Upper lobe of left lung (tissue), 6 donors: ENCODE results near the gene STX2. TPM values are rescaled to one million over a fixed set of nuclear protein-coding genes. Genes with fewer than 3 reads are reported as not detected.
A peak's percentile ranks its signal among the peaks of the same experiment; 100 is the strongest.

Experiments
- ATAC-seq, 2 donors: fragments of 200-7000 bp; cut with Tn5 transposase; one replicate each; pipeline ENCODE4 v1.9.1; 2022; ENCODE audit warnings: mild to moderate bottlenecking in 2 of 2, moderate library complexity in 2 of 2; ENCODE audit not compliant: low FRiP score in 2 of 2
- DNase-seq, 2 donors: peaks; one replicate each; pipeline ENCODE4 v3.0.0-alpha.2; 2019 to 2020
- H3K27ac ChIP-seq, 4 donors: fragments of 200-600 bp; sonication (generic); one replicate each; pipeline ENCODE4 v1.5.1; 2016 to 2019
- H3K27me3 ChIP-seq, 4 donors: fragments of 200-600 bp; sonication (generic); one replicate each; pipeline ENCODE4 v1.5.1; 2017 to 2019
- H3K36me3 ChIP-seq, 4 donors: fragments of 200-600 bp; sonication (generic); one replicate each; pipeline ENCODE4 v1.5.1; 2016 to 2019
- H3K4me1 ChIP-seq, 4 donors: fragments of 200-600 bp; sonication (generic); one replicate each; pipeline ENCODE4 v1.5.1; 2018 to 2019
- H3K4me3 ChIP-seq, 4 donors: fragments of 200-600 bp; sonication (generic); one replicate each; pipeline ENCODE4 v1.5.1; 2017 to 2019; ENCODE audit warnings: mild to moderate bottlenecking in 2 of 4, moderate library complexity in 1 of 4
- H3K9me3 ChIP-seq, 4 donors: fragments of 200-600 bp; sonication (generic); one replicate each; pipeline ENCODE4 v1.5.1; 2018 to 2019
- EP300 ChIP-seq, 4 donors: sonication (generic); formaldehyde crosslinking; IDR thresholded peaks; one replicate each; pipeline ENCODE4 v1.5.1; 2017; ENCODE audit warnings: antibody characterized with exemption in 4 of 4, control low read depth in 2 of 4
- POLR2A ChIP-seq, 4 donors: fragments of 450-650 bp; IDR thresholded peaks; one replicate each; pipeline ENCODE4 v1.5.1; 2016 to 2017; ENCODE audit warnings: antibody characterized with exemption in 4 of 4, mild to moderate bottlenecking in 2 of 4
- POLR2AphosphoS5 ChIP-seq, 2 donors: sonication (generic); formaldehyde crosslinking; IDR thresholded peaks; one replicate each; pipeline ENCODE4 v1.5.1; 2017; ENCODE audit warnings: antibody characterized with exemption in 2 of 2
- WGBS, 2 donors: methylation state at CpG; one replicate each; pipeline ENCODE4 v1.1.5; 2017 to 2018; 5-methylcytosine and 5-hydroxymethylcytosine counted together
- total RNA-seq, 6 donors: library from RNA; depleted of rRNA in 4 of 6; stranded (reverse); fragments of >200 nt in 4 of 6; gene quantifications; one replicate each; pipeline versions ENCODE4 v1.1.0 to v1.2.1, GENCODE V29; 2016 to 2021
- TF ChIP-seq, protein P1 (sequence below), 6 experiments: fragments of 450-650 bp in 4 of 6; fragments of 200-600 bp in 2 of 6; sonication (generic) in 2 of 6; IDR thresholded peaks; one replicate each; pipeline ENCODE4 v1.5.1; 2016 to 2019; ENCODE audit warnings: antibody characterized with exemption in 6 of 6
- donor health status: DM: no; HTN: no; CAD: no; lungs with moderate emphysema.
- donor health status: DM: no; HTN: yes; CAD: no; lungs with severe emphysema.

STX2 gene
- total RNA-seq, 6 donors from 2014 or later, result 12.4 to 113 (median 27.0) TPM

DNA sequence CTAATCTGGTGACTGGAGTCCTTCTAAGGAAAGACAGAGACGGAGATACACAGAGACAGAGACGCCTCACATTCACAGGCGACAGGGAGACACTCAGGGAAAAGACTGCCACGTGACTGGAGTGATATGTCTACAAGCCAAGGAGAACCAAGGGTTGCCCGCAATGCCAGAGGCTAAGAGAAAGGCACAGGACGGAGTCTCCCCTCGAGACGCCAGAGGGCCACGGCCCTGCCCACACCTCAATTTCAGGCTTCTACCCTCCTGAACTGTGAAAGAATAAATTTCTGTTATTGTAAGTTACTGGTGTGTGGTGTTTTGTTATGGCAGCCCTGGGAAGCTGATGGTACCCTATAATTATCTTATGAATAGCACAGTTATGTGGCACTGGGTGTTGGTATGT lies 21.3 kb upstream of the STX2 start:
- Histone ChIP-seq H3K4me1 (no peaks in the 10 kb centered on the region), H3K27me3 (no peaks in the 10 kb centered on the region), H3K27ac (no peak overlapping the region), H3K4me3 (no peak overlapping the region), H3K9me3 (peaks cover 0 to 5% (median 0%) of the 10 kb centered on the region in 4 donors), H3K36me3 (no peaks in the 10 kb centered on the region)
- DNase-seq (peak in 1 of 2 donors; percentile 17), ATAC-seq (no peak)
- WGBS, 2 donors, result 84 to 95% methylated on average over 9 of the region's 9 CpGs
- TF ChIP-seq POLR2A (IDR thresholded peaks at IDR 0.05), result no peak
- no peak for TF ChIP-seq EP300 (IDR thresholded peaks at IDR 0.05)
- TF ChIP-seq, protein P1, sequence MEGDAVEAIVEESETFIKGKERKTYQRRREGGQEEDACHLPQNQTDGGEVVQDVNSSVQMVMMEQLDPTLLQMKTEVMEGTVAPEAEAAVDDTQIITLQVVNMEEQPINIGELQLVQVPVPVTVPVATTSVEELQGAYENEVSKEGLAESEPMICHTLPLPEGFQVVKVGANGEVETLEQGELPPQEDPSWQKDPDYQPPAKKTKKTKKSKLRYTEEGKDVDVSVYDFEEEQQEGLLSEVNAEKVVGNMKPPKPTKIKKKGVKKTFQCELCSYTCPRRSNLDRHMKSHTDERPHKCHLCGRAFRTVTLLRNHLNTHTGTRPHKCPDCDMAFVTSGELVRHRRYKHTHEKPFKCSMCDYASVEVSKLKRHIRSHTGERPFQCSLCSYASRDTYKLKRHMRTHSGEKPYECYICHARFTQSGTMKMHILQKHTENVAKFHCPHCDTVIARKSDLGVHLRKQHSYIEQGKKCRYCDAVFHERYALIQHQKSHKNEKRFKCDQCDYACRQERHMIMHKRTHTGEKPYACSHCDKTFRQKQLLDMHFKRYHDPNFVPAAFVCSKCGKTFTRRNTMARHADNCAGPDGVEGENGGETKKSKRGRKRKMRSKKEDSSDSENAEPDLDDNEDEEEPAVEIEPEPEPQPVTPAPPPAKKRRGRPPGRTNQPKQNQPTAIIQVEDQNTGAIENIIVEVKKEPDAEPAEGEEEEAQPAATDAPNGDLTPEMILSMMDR (IDR thresholded peaks at IDR 0.05), result no peak
- TF ChIP-seq POLR2AphosphoS5 (IDR thresholded peaks at IDR 0.05), result no peak

DNA sequence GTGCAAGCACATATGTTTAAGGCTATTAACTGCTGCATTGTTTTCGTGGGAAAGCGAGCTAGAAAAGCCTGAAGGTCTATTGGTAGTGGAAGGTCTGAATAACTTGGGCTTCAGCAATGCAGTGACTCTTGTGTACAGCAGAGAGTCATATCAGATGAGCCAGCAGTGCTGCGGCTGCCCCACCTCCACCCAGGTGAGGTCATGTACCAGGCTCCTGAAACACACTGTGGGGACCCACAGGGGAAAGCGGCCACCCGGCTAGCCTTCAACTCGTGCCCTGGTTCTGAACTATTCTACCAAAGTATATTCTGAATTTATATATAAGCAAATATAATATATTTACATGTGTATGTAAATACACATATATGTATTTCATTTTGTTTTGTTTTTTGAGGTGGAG lies 20.1 kb upstream of the STX2 start:
- WGBS, 2 donors, result 93 to 94% methylated on average over 6 of the region's 6 CpGs
- Histone ChIP-seq H3K27ac (no peak overlapping the region), H3K27me3 (no peaks in the 10 kb centered on the region), H3K36me3 (no peaks in the 10 kb centered on the region), H3K4me3 (no peak overlapping the region), H3K9me3 (peaks cover 0 to 5% (median 0%) of the 10 kb centered on the region in 4 donors), H3K4me1 (no peaks in the 10 kb centered on the region)
- ATAC-seq, result no peak
- no peak for DNase-seq
- no peak for TF ChIP-seq EP300 (IDR thresholded peaks at IDR 0.05)
- TF ChIP-seq, protein P1 (IDR thresholded peaks at IDR 0.05), result no peak
- TF ChIP-seq POLR2A (IDR thresholded peaks at IDR 0.05), result no peak
- TF ChIP-seq POLR2AphosphoS5 (IDR thresholded peaks at IDR 0.05), result no peak

DNA sequence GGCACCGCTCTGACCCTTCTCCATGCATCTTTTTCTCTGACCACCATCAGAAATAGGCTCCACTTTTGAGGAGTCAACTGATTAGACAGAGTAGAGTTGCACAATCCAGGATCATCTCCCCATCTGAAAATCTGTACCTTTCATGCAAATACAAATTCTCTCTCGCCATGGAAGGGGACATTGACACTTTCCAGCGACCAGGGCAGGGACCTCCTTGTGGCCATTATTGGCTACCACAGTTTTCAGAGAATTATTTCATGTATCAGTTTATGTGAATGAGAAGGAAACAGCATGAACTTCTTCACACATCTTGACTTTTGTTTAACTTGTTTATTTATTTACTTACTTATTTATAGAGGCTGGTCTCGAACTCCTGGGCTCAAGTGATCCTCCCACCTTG lies 19.0 kb upstream of the STX2 start:
- ATAC-seq, result no peak
- Histone ChIP-seq H3K27ac (no peak overlapping the region), H3K9me3 (peaks cover 0 to 5% (median 0%) of the 10 kb centered on the region in 4 donors), H3K36me3 (no peaks in the 10 kb centered on the region), H3K4me1 (no peaks in the 10 kb centered on the region), H3K27me3 (no peaks in the 10 kb centered on the region), H3K4me3 (no peak overlapping the region)
- 82 to 86% methylated on average over 4 of the region's 4 CpGs for WGBS, 2 donors
- no peak for TF ChIP-seq POLR2A (IDR thresholded peaks at IDR 0.05)
- TF ChIP-seq, protein P1 (IDR thresholded peaks at IDR 0.05), result no peak
- TF ChIP-seq EP300 (IDR thresholded peaks at IDR 0.05), result no peak
- no peak for TF ChIP-seq POLR2AphosphoS5 (IDR thresholded peaks at IDR 0.05)
- DNase-seq, result no peak

DNA sequence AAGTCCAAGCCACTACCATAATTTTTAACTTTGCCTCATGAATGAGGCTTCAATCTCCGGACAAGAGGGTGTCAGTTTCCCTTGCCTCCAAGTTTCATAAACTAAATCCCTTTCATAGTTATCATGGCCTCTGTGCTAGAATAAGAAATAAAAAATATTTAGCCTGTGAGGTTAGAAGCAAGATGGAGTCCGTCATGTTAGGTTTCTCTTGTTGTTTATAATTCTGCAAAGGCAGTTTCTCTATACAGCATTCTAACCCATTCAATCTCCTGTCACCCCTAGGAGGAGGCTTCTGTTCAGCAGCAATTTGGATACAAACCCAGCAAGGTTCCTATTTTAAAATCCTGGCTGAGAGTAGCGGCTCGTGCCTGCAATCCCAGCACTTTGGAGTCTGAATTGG lies 17.0 kb upstream of the STX2 start:
- Histone ChIP-seq H3K4me1 (no peaks in the 10 kb centered on the region), H3K9me3 (no peaks in the 10 kb centered on the region), H3K36me3 (no peaks in the 10 kb centered on the region), H3K4me3 (no peak overlapping the region), H3K27ac (no peak overlapping the region), H3K27me3 (no peaks in the 10 kb centered on the region)
- 84 to 85% methylated on average over 4 of the region's 4 CpGs for WGBS, 2 donors
- ATAC-seq, result no peak
- no peak for DNase-seq
- TF ChIP-seq EP300 (IDR thresholded peaks at IDR 0.05) (no peak), POLR2AphosphoS5 (IDR thresholded peaks at IDR 0.05) (no peak), POLR2A (IDR thresholded peaks at IDR 0.05) (no peak)
- TF ChIP-seq, protein P1 (IDR thresholded peaks at IDR 0.05), result no peak

DNA sequence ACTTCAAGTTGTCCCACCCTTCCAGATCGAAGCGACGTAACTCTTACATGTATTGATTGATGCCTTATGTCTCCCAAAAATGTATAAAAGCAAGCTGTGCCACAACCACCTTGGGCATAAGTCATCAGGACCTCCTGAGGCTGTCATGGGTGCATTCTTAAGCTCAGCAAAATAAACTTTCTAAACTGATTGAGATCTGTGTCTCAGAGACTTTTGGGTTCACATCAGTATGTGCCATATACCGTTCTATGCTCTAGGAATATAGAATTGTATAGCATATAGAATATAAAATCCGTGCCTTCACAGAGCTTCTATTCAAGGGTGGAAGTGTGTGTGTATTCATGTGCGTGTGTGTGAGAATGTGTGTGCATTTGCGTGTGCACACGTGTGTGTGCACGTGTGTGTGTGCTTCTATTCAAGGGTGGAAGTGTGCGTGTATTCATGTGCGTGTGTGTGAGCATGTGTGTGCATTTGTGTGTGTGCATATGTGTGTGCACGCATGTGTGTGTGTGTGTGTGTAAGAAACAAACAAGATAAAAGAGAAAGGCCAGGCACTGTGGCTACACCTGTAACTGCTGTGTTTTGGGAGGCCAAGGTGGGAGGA lies 11.5 kb upstream of the STX2 start:
- H3K36me3 ChIP-seq, result no peaks in the 10 kb centered on the region
- 75 to 76% methylated on average over 12 of the region's 12 CpGs for WGBS, 2 donors
- no peak for TF ChIP-seq POLR2AphosphoS5 (IDR thresholded peaks at IDR 0.05)
- TF ChIP-seq, protein P1 (IDR thresholded peaks at IDR 0.05), result no peak
- TF ChIP-seq EP300 (IDR thresholded peaks at IDR 0.05), result no peak
- TF ChIP-seq POLR2A (IDR thresholded peaks at IDR 0.05), result no peak
- DNase-seq (no peak), ATAC-seq (no peak)
- no peak overlapping the region for H3K4me3 ChIP-seq
- H3K9me3 ChIP-seq, result no peaks in the 10 kb centered on the region
- H3K4me1 ChIP-seq, result peaks cover 0 to 2% (median 0%) of the 10 kb centered on the region in 4 donors
- H3K27ac ChIP-seq, result no peak overlapping the region
- no peaks in the 10 kb centered on the region for H3K27me3 ChIP-seq
